ENCODE data around the gene OLFML2A. TPM values are rescaled to one million over a fixed set of nuclear protein-coding genes. Genes with fewer than 3 reads are reported as not detected.

The OLFML2A gene
- total RNA-seq, 2 donors from 2014 or later: 16.7 to 18.5 TPM

DNA sequence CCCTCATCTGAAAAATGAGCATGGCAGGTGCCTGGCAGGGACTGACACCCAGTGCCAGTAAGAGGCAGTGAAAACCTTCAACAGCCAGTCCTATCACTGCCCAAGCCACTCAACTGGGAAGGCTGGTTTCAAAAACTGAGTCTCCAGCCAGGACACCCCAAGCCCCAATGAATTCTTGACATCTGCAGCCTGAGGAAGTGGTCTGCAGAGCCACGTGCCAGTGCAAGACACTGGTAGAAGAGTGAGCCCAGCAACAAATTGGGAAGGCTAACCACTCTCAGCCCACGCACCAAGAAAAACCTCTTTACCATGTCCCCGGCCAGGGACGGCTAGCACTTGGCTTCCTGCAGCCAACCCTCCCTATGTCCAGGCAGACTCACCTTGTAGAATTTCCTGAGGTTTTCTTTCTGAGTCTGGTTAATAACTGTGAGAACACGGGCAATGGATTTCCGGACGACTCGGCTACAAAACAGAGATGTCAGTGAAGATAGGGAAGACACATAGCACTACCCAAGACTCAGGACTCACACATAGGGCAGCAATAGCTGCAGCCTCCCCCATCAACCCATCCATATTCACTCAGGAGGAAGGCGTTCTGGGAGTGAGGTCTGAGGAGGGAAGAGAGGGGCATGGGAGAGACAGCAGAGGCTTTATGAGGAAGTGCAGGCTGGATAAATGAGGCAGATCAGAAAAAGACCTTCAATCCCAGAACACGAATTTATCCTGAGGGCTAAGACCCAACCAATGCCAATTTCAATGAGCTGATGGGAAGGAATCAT is 83.1 kb downstream of the OLFML2A start:
- no peak for TF ChIP-seq POLR2A (IDR thresholded peaks at IDR 0.05)
- no peak for TF ChIP-seq POLR2AphosphoS5 (IDR thresholded peaks at IDR 0.05)
- TF ChIP-seq, protein P1, sequence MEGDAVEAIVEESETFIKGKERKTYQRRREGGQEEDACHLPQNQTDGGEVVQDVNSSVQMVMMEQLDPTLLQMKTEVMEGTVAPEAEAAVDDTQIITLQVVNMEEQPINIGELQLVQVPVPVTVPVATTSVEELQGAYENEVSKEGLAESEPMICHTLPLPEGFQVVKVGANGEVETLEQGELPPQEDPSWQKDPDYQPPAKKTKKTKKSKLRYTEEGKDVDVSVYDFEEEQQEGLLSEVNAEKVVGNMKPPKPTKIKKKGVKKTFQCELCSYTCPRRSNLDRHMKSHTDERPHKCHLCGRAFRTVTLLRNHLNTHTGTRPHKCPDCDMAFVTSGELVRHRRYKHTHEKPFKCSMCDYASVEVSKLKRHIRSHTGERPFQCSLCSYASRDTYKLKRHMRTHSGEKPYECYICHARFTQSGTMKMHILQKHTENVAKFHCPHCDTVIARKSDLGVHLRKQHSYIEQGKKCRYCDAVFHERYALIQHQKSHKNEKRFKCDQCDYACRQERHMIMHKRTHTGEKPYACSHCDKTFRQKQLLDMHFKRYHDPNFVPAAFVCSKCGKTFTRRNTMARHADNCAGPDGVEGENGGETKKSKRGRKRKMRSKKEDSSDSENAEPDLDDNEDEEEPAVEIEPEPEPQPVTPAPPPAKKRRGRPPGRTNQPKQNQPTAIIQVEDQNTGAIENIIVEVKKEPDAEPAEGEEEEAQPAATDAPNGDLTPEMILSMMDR (IDR thresholded peaks at IDR 0.05): no peak
- 42% methylated on average over 10 of the region's 10 CpGs for WGBS
- H3K4me1 ChIP-seq (replicated peaks): peaks cover 9% of the 10 kb centered on the region
- no peaks in the 10 kb centered on the region for H3K9me3 ChIP-seq
- intact Hi-C loops (cut with DNase I): loop anchor here (5.0 to 10.0 kb wide), 3 partner anchors 85 to 515 kb away; partner anchors contain the start of genes GOLGA1 and SCAI
- no peak for DNase-seq (ENCODE audit: low spot score)
- H3K4me3 ChIP-seq: no peak overlapping the region
- H3K27ac ChIP-seq: no peak overlapping the region
- peaks cover 8 to 20% of the 10 kb centered on the region in 2 donors for H3K36me3 ChIP-seq
- no peaks in the 10 kb centered on the region for H3K27me3 ChIP-seq (replicated peaks; ENCODE audit: insufficient read depth)

DNA sequence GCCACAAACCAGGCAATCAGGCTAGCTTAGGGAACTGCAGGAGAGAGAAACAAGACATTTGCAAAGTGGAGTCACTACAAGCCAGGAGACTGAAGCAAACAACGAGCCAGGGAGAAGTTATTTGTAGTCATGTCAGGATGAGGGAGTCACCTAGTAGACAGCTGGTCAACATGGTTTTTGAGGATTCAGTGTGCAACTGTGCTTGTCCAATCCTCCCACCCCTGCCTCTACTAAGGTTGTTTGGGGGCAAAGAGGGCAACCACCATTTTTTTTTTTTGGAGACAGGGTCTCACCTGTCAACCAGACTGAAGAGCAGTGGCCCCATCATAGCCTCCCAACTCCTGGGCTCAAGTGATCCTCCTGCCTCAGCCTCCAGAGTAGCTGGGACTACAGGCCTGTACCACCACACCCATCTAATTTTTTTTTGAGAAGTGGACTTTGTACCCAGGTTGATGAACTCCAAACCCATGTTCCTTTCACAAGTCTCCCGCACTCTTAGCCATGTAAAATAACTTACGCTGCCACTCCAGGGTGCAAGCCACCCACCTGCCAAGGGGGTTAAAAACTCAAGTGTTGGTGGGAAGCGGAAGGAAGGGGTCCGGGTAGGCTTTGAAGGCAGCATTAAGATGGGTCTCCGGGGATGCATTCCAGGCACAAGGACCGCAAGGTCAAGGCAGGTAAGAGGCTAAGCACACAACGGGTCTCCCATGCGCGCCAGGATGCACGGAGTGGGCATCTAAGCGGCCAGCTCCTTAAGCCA is 83.8 kb downstream of the OLFML2A start:
- intact Hi-C loops (cut with DNase I): loop anchor here (5.0 to 10.0 kb wide), 2 partner anchors 84 to 282 kb away; partner anchors contain the start of genes GOLGA1 and SCAI

DNA sequence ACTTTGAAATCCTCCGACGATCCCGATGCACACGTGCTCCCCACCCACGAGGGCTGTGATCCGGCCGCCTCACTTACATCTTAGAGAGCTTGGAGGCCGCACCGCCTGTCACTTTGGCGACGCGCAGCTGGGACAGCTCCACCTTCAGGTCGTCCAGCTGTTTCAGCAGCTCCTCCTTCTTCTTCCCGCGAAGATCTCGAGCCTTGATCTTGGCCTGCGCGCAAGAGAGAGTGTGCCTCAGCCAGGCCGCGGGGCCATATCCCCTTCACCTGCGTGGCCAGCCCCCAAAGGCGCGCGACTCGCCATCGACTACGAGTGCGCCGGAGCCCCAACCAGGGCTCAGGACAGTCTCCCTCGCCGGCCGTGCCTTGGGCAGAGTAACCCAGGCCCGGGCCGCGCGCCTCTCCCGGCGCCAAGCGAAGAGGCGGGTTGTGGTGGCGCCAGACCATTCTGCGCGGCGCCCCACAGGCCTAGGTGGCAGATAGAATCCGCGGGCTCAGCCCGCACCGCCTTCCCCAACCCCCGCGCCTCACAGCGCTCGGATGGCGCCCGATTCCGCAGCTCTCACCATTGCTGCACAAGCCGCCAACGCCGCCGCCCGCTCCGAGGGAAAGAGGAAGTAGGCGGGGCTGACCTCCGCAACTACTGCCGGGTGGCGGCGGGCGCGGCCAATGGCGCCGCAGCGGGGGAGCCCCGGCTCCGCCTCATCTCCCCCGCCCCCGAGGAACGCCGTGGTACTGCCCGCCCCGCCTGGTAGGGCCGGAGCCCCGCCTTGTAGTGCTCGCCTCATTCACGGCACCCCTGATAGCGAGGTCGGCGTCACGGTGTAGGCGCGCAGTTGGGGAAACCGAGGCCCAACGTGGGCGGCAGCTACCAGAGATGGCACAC is 84.7 kb downstream of the OLFML2A start, which contains the start of the genes ARPC5L and RPL35:
TSS of gene ARPC5L (plus strand) at position 789 of the 888 bp plus-strand sequence. CDS start 7,161 bp downstream, outside the sequence.
TSS of gene RPL35 (minus strand) at position 616 of the 888 bp plus-strand sequence. CDS start at position 571, 45 bp downstream.
- Histone ChIP-seq H3K27ac (peak within 1 kb of the TSS; percentile 67 to 84), H3K4me3 (peak within 1 kb of the TSS; percentile 71 to 81), H3K36me3 (peaks cover 8 to 20% of the 10 kb centered on the region in 2 donors), H3K27me3 (replicated peaks; ENCODE audit: insufficient read depth) (no peaks in the 10 kb centered on the region), H3K4me1 (replicated peaks) (peaks cover 9% of the 10 kb centered on the region), H3K9me3 (no peaks in the 10 kb centered on the region)
- peak; percentile 94 for DNase-seq (ENCODE audit: low spot score)
- under 1% methylated on average over 81 of the region's 92 CpGs for WGBS
- intact Hi-C loops (cut with DNase I): loop anchor here (5.0 to 10.0 kb wide), 2 partner anchors 83 to 281 kb away; partner anchors contain the start of genes GOLGA1 and SCAI
- TF ChIP-seq POLR2A (IDR thresholded peaks at IDR 0.05): peak; percentile 85
- TF ChIP-seq, protein P1 (IDR thresholded peaks at IDR 0.05): peak in 3 of 4 experiments; percentile 23 to 45 (median 35)
- TF ChIP-seq POLR2AphosphoS5 (IDR thresholded peaks at IDR 0.05): peak; percentile 92

More for the DNA sequence above, 83.8 kb downstream of the OLFML2A start:
- peak overlapping the region; percentile 67 to 84 for H3K27ac ChIP-seq
- peak overlapping the region; percentile 71 to 81 for H3K4me3 ChIP-seq
- H3K4me1 ChIP-seq (replicated peaks): peaks cover 9% of the 10 kb centered on the region
- no peak for DNase-seq (ENCODE audit: low spot score)
- no peaks in the 10 kb centered on the region for H3K9me3 ChIP-seq
- peaks cover 8 to 20% of the 10 kb centered on the region in 2 donors for H3K36me3 ChIP-seq
- 9% methylated on average over 12 of the region's 12 CpGs for WGBS
- H3K27me3 ChIP-seq (replicated peaks; ENCODE audit: insufficient read depth): no peaks in the 10 kb centered on the region
- TF ChIP-seq, protein P1 (IDR thresholded peaks at IDR 0.05): no peak
- TF ChIP-seq POLR2AphosphoS5 (IDR thresholded peaks at IDR 0.05) (no peak), POLR2A (IDR thresholded peaks at IDR 0.05) (no peak)

DNA sequence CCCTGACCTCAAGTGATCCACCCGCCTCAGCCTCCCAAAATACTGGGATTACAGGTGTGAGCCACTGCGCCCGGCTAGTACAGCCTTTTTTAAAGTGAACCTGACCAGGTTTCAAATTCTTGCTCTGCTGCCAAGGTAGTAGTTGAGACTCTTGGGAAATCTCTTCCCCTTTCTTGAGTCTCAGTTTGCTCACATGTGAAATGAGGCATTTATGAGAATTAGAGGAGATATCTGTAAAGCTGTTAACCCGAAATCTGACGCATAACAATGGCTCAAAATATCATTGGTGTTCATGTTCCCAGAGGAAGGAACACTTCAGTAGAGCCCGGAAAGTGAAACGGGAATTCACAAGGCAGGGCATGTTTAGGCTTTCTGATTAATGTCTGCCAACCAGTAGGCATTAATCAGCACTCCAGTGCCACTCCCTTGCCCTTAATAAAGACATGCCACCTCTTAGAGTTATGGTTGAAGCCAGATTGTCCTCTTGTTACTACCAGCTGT is 86.5 kb downstream of the OLFML2A start:
- Histone ChIP-seq H3K27ac (peak overlapping the region; percentile 67 to 84), H3K27me3 (replicated peaks; ENCODE audit: insufficient read depth) (no peaks in the 10 kb centered on the region), H3K4me1 (replicated peaks) (peaks cover 9% of the 10 kb centered on the region), H3K4me3 (no peak overlapping the region), H3K36me3 (peaks cover 0 to 9% of the 10 kb centered on the region in 2 donors), H3K9me3 (no peaks in the 10 kb centered on the region)
- DNase-seq (ENCODE audit: low spot score): peak; percentile 49
- intact Hi-C loops (cut with DNase I): loop anchor here (5.0 to 10.0 kb wide), 2 partner anchors 81 to 279 kb away; partner anchors contain the start of genes GOLGA1 and SCAI
- peak; percentile 72 for TF ChIP-seq POLR2AphosphoS5 (IDR thresholded peaks at IDR 0.05)
- TF ChIP-seq, protein P1 (IDR thresholded peaks at IDR 0.05): no peak
- TF ChIP-seq POLR2A (IDR thresholded peaks at IDR 0.05): peak; percentile 17
- WGBS: 35% methylated on average over 7 of the region's 7 CpGs

Measured in prostate gland (tissue), 2 donors.